ENCODE results near the gene SLC2A9.

The SLC2A9 gene

GRCh38 chr4:9969526-9970398 is 51.5 kb downstream of the SLC2A9 start:
- H3K4me3 ChIP-seq (ENCODE audit: low read depth, low read length): no peak overlapping the region
- no peak for DNase-seq (ENCODE audit: low read depth)
- TF ChIP-seq CTCF (IDR thresholded peaks at IDR 0.05; ENCODE audit: low read depth, low read length, missing control alignments): no peak

GRCh38 chr4:9968472-9968871 is 52.8 kb downstream of the SLC2A9 start:
- DNase-seq (ENCODE audit: low read depth): no peak

GRCh38 chr4:9964879-9965278 is 56.4 kb downstream of the SLC2A9 start:
- no peak for DNase-seq (ENCODE audit: low read depth)
- H3K4me3 ChIP-seq (ENCODE audit: low read depth, low read length): no peak overlapping the region
- TF ChIP-seq CTCF (IDR thresholded peaks at IDR 0.05; ENCODE audit: low read depth, low read length, missing control alignments): no peak

More at GRCh38 chr4:9968472-9968871, 52.8 kb downstream of the SLC2A9 start:
- H3K4me3 ChIP-seq (ENCODE audit: low read depth, low read length): no peak overlapping the region
- no peak for TF ChIP-seq CTCF (IDR thresholded peaks at IDR 0.05; ENCODE audit: low read depth, low read length, missing control alignments)

- no peak for TF ChIP-seq CTCF (IDR thresholded peaks at IDR 0.05; ENCODE audit: low read depth, low read length, missing control alignments)
- DNase-seq (ENCODE audit: low read depth): no peak
- no peak overlapping the region for H3K4me3 ChIP-seq (ENCODE audit: low read depth, low read length)
Measured at GRCh38 chr4:9963328-9963727, 58.0 kb downstream of the SLC2A9 start.

GRCh38 chr4:9962611-9963314 is 58.5 kb downstream of the SLC2A9 start:
- TF ChIP-seq CTCF (IDR thresholded peaks at IDR 0.05; ENCODE audit: low read depth, low read length, missing control alignments): no peak
- no peak overlapping the region for H3K4me3 ChIP-seq (ENCODE audit: low read depth, low read length)
- no peak for DNase-seq (ENCODE audit: low read depth)

GRCh38 chr4:9954468-9954867 is 66.8 kb downstream of the SLC2A9 start:
- no peak for DNase-seq (ENCODE audit: low read depth)
- no peak overlapping the region for H3K4me3 ChIP-seq (ENCODE audit: low read depth, low read length)
- TF ChIP-seq CTCF (IDR thresholded peaks at IDR 0.05; ENCODE audit: low read depth, low read length, missing control alignments): no peak

Data from GM12864 (cell line).